GM19328 (cell line): Measurements from ENCODE around the gene MINK1.
"Not testable (repeated sequence)": the region's sequence is repeated elsewhere in the genome, so short reads cannot be mapped to it uniquely, and the experiment has no call there.

Experiments used
- ATAC-seq: cut with Tn5 transposase; IDR thresholded peaks from one replicate; pipeline ENCODE4 v1.9.1; 2021; ENCODE audit warnings: mild to moderate bottlenecking, moderate library complexity; ENCODE audit not compliant: unreplicated experiment

The MINK1 gene

GRCh38 chr17:4867535-4867934 is 34.4 kb downstream of the MINK1 start:
- not testable (repeated sequence) for ATAC-seq

- ATAC-seq, result not testable (repeated sequence)
Measured at GRCh38 chr17:4869058-4869998, 36.2 kb downstream of the MINK1 start.

GRCh38 chr17:4870855-4871254 is 37.7 kb downstream of the MINK1 start:
- no peak for ATAC-seq

GRCh38 chr17:4872786-4873185 is 39.6 kb downstream of the MINK1 start:
- no peak for ATAC-seq

GRCh38 chr17:4877089-4877488 is 43.9 kb downstream of the MINK1 start:
- no peak for ATAC-seq

- ATAC-seq, result no peak
Measured at GRCh38 chr17:4879601-4880000, 46.5 kb downstream of the MINK1 start.

DNA sequence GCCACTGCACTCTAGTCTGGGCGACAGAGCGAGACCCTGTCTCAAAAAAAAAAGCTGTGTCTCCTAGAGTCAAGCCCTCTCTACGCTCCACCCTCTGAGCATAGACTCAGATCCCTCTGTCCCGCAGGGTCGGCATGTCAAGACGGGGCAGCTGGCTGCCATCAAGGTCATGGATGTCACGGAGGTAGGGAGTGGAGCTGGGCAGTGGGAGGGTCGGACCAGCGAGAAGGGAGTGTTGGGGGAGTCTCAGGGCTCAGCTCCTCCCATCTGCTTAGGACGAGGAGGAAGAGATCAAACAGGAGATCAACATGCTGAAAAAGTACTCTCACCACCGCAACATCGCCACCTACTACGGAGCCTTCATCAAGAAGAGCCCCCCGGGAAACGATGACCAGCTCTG is 47.7 kb downstream of the MINK1 start:
- no peak for ATAC-seq

DNA sequence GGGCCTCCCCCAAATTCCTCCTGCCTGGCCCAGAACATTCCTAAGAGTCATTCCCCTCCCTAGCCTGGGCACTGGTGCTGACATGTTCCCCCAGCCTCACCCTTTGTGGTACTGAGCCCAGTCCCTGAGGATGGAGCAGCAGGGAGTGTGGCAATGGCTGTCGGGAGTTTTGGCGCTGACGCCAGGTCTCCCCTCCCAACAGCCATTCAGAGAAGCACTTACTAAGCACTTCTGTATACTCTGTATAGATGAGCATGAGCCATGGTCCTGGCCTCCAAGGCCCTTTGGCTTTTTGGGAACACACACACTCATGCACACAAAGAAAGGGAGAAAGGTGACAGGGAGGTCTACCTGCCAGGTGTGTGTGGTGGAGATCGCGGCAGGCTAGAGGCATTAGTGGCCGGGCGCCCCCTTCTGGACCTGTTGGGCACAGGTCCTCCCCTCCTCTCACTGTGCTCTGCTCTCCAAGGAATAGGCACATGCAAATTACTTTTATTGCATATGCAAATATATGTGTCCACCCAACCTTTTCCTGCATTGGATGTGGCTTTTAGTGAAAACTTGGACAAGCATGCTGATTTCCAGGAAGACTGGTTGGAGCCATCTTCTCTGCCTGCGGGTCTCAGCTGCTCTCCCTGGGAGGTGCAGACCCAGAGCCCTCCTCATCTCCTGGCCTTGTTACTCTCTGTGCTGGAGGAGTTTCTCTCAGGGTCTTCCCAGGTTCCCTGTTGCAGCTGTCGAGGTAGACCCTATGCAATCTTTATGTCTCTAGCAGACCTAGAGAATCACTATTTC is 48.8 kb downstream of the MINK1 start:
- no peak for ATAC-seq

DNA sequence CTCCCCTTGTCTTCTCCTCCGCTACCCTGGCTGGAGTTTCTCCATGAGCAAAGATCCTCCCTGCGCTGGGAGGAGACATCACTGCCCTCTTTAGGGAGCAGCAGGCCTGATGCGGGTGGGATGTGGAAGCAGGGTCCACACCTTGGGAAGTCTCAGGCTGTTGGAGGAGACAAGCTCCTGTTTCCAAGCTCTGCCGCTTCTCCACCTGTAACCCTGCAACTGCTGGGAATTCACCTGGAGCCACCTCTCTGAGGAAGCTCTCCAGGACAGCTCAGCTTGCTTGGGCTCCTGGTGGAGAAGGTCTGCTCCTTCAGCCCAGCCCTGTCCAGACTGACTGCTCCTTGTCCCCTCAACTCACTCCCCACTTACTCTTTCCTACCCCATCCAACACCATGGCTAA is 51.3 kb downstream of the MINK1 start:
- ATAC-seq, result no peak

GRCh38 chr17:4886830-4887229 is 53.7 kb downstream of the MINK1 start:
- ATAC-seq, result no peak

DNA sequence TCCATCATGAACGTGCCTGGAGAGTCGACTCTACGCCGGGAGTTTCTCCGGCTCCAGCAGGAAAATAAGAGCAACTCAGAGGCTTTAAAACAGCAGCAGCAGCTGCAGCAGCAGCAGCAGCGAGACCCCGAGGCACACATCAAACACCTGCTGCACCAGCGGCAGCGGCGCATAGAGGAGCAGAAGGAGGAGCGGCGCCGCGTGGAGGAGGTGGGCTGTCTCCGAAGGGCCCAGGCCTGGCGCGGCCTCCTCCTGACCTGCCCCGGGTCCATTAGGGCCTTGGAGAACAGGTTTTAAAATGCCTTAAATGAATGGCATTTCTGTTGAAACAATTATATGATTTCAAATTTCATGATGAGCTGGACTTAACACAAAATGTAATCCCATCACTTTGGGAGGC is 54.4 kb downstream of the MINK1 start:
- no peak for ATAC-seq

- ATAC-seq, result no peak
Measured at GRCh38 chr17:4891411-4892410, 58.6 kb downstream of the MINK1 start.

GRCh38 chr17:4892499-4893221 is 59.5 kb downstream of the MINK1 start:
- no peak for ATAC-seq

- no peak for ATAC-seq
Measured at GRCh38 chr17:4893272-4893671, 60.1 kb downstream of the MINK1 start.

DNA sequence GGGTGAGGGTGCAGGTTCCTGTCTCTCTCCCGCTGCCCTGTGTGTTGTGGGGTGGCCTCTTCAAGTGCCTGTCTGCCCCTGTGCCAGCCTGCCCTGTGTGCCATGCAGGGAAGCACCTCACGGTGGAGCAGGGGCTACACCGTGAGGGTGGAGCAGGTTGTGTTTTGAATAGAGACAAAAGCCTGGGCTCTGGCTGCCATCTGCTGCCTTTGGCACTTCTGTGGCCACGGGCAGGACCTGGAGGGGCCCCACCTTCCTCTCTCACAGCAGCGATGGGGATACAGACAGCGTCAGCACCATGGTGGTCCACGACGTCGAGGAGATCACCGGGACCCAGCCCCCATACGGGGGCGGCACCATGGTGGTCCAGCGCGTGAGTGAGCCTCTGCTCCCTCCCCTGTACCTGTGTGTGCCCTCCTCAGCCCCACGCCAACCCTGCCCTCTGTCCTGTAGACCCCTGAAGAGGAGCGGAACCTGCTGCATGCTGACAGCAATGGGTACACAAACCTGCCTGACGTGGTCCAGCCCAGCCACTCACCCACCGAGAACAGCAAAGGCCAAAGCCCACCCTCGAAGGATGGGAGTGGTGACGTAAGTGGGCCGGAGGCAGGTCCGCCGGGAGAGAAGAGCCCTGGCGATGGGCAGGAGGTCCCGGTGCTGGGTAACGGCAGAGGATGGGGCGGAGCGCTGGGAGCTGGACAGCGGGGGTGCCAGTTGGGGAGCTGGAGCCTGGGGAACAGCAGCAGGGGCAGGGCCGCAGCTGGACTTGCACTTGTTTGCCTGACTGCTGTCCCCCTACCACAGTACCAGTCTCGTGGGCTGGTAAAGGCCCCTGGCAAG is 60.8 kb downstream of the MINK1 start:
- no peak for ATAC-seq

GRCh38 chr17:4895121-4895520 is 62.0 kb downstream of the MINK1 start:
- ATAC-seq, result no peak

- ATAC-seq, result no peak
Measured at GRCh38 chr17:4895657-4896331, 62.7 kb downstream of the MINK1 start.

DNA sequence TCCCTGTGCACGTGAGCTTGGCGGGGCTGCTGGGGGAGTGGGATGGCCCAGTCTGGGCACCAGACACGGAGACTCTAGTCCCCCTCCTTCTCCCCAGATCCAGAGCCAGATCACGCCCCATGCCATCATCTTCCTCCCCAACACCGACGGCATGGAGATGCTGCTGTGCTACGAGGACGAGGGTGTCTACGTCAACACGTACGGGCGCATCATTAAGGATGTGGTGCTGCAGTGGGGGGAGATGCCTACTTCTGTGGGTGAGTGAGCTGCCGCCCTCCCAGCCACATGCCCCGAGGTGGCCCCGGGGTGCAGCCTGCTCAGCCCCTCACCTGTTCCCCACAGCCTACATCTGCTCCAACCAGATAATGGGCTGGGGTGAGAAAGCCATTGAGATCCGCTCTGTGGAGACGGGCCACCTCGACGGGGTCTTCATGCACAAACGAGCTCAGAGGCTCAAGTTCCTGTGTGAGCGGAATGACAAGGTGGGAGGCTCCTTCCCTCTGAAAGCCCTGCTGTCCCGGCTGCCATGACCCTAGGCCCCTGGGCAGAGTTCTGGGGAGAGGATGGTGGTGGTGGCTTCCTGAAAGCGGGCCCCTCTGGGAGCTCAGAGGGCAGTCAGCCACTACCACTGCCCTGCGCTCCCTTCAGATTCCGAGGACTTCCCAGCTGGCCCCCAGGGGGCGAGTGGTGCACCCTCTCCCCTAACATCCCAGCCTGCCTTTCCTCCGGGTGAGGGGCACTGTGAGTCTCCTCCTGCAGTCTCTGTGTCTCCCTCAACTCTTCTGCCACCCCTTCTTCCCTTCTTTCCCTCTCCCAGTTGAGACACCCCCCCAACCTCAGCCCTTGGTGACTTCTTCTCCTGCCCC is 63.4 kb downstream of the MINK1 start:
- no peak for ATAC-seq
